K562 (cell line): ENCODE measurements around the gene HGD. TPM values are rescaled to one million over a fixed set of nuclear protein-coding genes. Genes with fewer than 3 reads are reported as not detected.

Experiments used
- ATAC-seq: fragments of 200-7000 bp; cut with Tn5 transposase; 3 replicates; pipeline ENCODE4 v1.9.1; 2020; ENCODE audit warnings: moderate library complexity
- BruUV-seq: library from RNA; stranded (reverse); fragments of 400-500 nt; replicated peaks from 2 replicates; lab custom pipeline; 2021; lab: Mats Ljungman, UMichigan
- CTCF ChIA-PET: fragments of 300-600 bp; formaldehyde crosslinking; extraction: SDS; loops from one replicate; lab custom pipeline; 2021; ENCODE audit warnings: low intra/inter-chr PET ratio; lab: Yijun Ruan, JAX
- POLR2A ChIA-PET: fragments of 300-600, 350-650 bp; sonication (Branson Sonifier 250); formaldehyde crosslinking; extraction: SDS; loops from one replicate; lab custom pipeline; 2021; ENCODE audit warnings: antibody characterized with exemption, inconsistent platforms; lab: Yijun Ruan, JAX
- DNase-seq, 4 experiments: peaks; one replicate each; pipeline versions ENCODE4 v3.0.0 to v3.0.0-alpha.2; 2011 to 2018; ENCODE audit warnings: low spot score in 3 of 4, mixed read lengths in 3 of 4; ENCODE audit errors: extremely low read depth in 1 of 4
- FAIRE-seq: peaks from 2 replicates; lab custom pipeline; 2011; peaks lifted over from hg19 to GRCh38; lab: Jason Lieb, UNC
- H2AFZ ChIP-seq: 2 replicates; pipeline ENCODE4 v1.6.0; 2011; ENCODE audit warnings: low read depth, low read length, control low read depth, inconsistent platforms
- H3K27ac ChIP-seq: fragments of 200-600 bp; 3 replicates; pipeline ENCODE4 v1.8.0; 2011; ENCODE audit warnings: low read depth, mild to moderate bottlenecking, control low read depth, inconsistent platforms, low read length, moderate library complexity, mixed read lengths; ENCODE audit errors: extremely low read depth
- H3K27me3 ChIP-seq, 2 experiments: fragments of 300-600 bp in 1 of 2; 2 replicates in 1 of 2; 3 replicates in 1 of 2; pipeline versions ENCODE4 v1.6.0 to v1.8.0; 2011; ENCODE audit warnings: inconsistent platforms in 2 of 2, low read length in 2 of 2, mild to moderate bottlenecking in 1 of 2, mixed read lengths in 1 of 2, moderate library complexity in 1 of 2; ENCODE audit not compliant: control insufficient read depth in 2 of 2, insufficient read depth in 2 of 2
- H3K36me3 ChIP-seq: fragments of 300-600 bp; 3 replicates; pipeline ENCODE4 v1.8.0; 2011; ENCODE audit warnings: mild to moderate bottlenecking, low read length, inconsistent platforms; ENCODE audit not compliant: control insufficient read depth, insufficient read depth
- H3K4me1 ChIP-seq, 2 experiments: fragments of 200-600 bp in 1 of 2; replicated peaks in 1 of 2; 2 replicates in 1 of 2; 3 replicates in 1 of 2; pipeline versions ENCODE4 v1.5.1 to v1.8.0; 2011; ENCODE audit warnings: inconsistent platforms in 2 of 2, low read length in 2 of 2, mild to moderate bottlenecking in 1 of 2, mixed read lengths in 1 of 2, moderate library complexity in 1 of 2; ENCODE audit not compliant: control insufficient read depth in 2 of 2, insufficient read depth in 2 of 2
- H3K4me2 ChIP-seq: 2 replicates; pipeline ENCODE4 v1.6.1; 2011; ENCODE audit warnings: low read length, control low read depth, inconsistent platforms, mixed read lengths; ENCODE audit not compliant: insufficient read depth
- H3K4me3 ChIP-seq: fragments of 200-600 bp; sonication (generic), shearing (Covaris generic); 2 replicates; pipeline ENCODE4 v1.5.1; 2016; ENCODE audit warnings: control low read depth, inconsistent platforms
- H3K79me2 ChIP-seq: fragments of 200-600 bp; 3 replicates; pipeline ENCODE4 v1.8.0; 2011; ENCODE audit warnings: low read length, inconsistent platforms; ENCODE audit not compliant: control insufficient read depth, insufficient read depth
- H3K9ac ChIP-seq, 2 experiments: 2 replicates each; pipeline versions ENCODE4 v1.6.0 to v1.6.1; 2011; ENCODE audit warnings: low read depth in 2 of 2, low read length in 2 of 2, control low read depth in 1 of 2, inconsistent platforms in 1 of 2, mild to moderate bottlenecking in 1 of 2, mixed read lengths in 1 of 2; ENCODE audit not compliant: insufficient read depth in 1 of 2
- H3K9me1 ChIP-seq: one replicate; pipeline ENCODE4 v1.6.0; 2011; ENCODE audit warnings: inconsistent platforms, mild to moderate bottlenecking, low read length, moderate library complexity; ENCODE audit not compliant: control insufficient read depth, insufficient read depth
- H3K9me3 ChIP-seq: replicated peaks from 2 replicates; pipeline ENCODE4 v1.5.1; 2011; ENCODE audit warnings: low read depth, low read length, inconsistent platforms; ENCODE audit not compliant: control insufficient read depth, insufficient read depth
- H4K20me1 ChIP-seq: replicated peaks from 2 replicates; pipeline ENCODE4 v1.6.1; 2011; ENCODE audit warnings: low read length, inconsistent platforms, mixed read lengths; ENCODE audit not compliant: control insufficient read depth, insufficient read depth
- COPS2 ChIP-seq: fragments of 450-650 bp; conservative IDR thresholded peaks from 2 replicates; pipeline ENCODE4 v1.6.1; 2016; ENCODE audit warnings: mild to moderate bottlenecking, moderate library complexity
- EGR1 ChIP-seq: fragments of 450-650 bp; conservative IDR thresholded peaks from 2 replicates; pipeline ENCODE4 v1.6.1; 2017; ENCODE audit warnings: mild to moderate bottlenecking
- NFYB ChIP-seq: IDR thresholded peaks from 2 replicates; pipeline ENCODE4 v1.6.1; 2011; ENCODE audit warnings: mild to moderate bottlenecking, moderate library complexity; ENCODE audit not compliant: insufficient read length; ENCODE audit errors: extremely low read depth
- NR2C1 ChIP-seq, 2 experiments: fragments of 450-650 bp; IDR thresholded peaks; 2 replicates each; pipeline ENCODE4 v1.6.1; 2017; ENCODE audit warnings: mild to moderate bottlenecking in 2 of 2, antibody characterized with exemption in 1 of 2, inconsistent platforms in 1 of 2, missing compliant biosample characterization in 1 of 2, missing genetic modification characterization in 1 of 2
- RBFOX2 ChIP-seq: fragments of 200-400 bp; formaldehyde crosslinking; IDR thresholded peaks from 2 replicates; pipeline ENCODE4 v1.6.1; 2017; ENCODE audit warnings: low read depth, mild to moderate bottlenecking, low read length, moderate library complexity
- THRAP3 ChIP-seq: fragments of 450-650 bp; IDR thresholded peaks from 2 replicates; pipeline ENCODE4 v1.6.1; 2016; ENCODE audit warnings: mild to moderate bottlenecking, inconsistent platforms, borderline replicate concordance
- ZFP36 ChIP-seq: fragments of 150-350 bp; IDR thresholded peaks from 2 replicates; pipeline ENCODE4 v1.6.1; 2018; ENCODE audit warnings: low read length, low read depth; ENCODE audit not compliant: partially characterized antibody
- ZNF146 ChIP-seq: IDR thresholded peaks from one replicate; pipeline ENCODE4 v1.6.1; 2018; ENCODE audit warnings: missing compliant biosample characterization; ENCODE audit not compliant: unreplicated experiment
- ZNF655 ChIP-seq: fragments of 250-450 bp; sonication (Bioruptor Pico); IDR thresholded peaks from 2 replicates; pipeline ENCODE4 v1.5.0; 2021
- WGBS: fragments of 100-300 bp; shearing (Covaris generic); methylation state at CpG from one replicate; pipeline ENCODE4 v1.1.6; 2016; ENCODE audit warnings: low coverage, mixed read lengths; ENCODE audit not compliant: insufficient coverage; ENCODE audit errors: missing lambda C conversion rate; 5-methylcytosine and 5-hydroxymethylcytosine counted together
- in situ Hi-C: fragments of 300-500 bp; cut with MboI; formaldehyde crosslinking; loops from 4 replicates; pipeline ENCODE4 v1.15.0; 2018; ENCODE audit warnings: inconsistent platforms, mixed read lengths
- intact Hi-C: fragments of 100-400 bp; cut with micrococcal nuclease; formaldehyde crosslinking; loops from 2 replicates; pipeline ENCODE4 v1.14.2; 2022
- polyA plus RNA-seq, 8 experiments: library from polyadenylated mRNA; depleted of rRNA in 4 of 8; stranded (reverse) in 5 of 8; unstranded in 3 of 8; fragments of >200 nt; fragmentation: Nextera tagmentation in 2 of 8; fragmentation: Illumina TruSeq in 1 of 8; extraction: Ambion mirVana in 2 of 8; extraction: Trizol in 1 of 8; gene quantifications; 2 replicates each; pipeline versions ENCODE4 v1.2.1 to v1.2.3, GENCODE V29; 2011 to 2014; ENCODE audit warnings: inconsistent platforms in 1 of 8, missing spikeins in 1 of 8
- total RNA-seq, 7 experiments: library from RNA; depleted of rRNA in 6 of 7; stranded (reverse); fragments of >200 nt in 6 of 7; fragmentation: Illumina TruSeq in 2 of 7; extraction: Trizol in 2 of 7; gene quantifications; 2 replicates each; pipeline versions ENCODE4 v1.2.1 to v1.2.3, GENCODE V29; 2011 to 2021; ENCODE audit warnings: low replicate concordance in 1 of 7

Gene HGD
- total and polyA plus RNA-seq, 9 of the 15 experiments (the other 6 are each of a cell fraction or from before 2014, with no cell fraction given), result 0.08 to 0.25 (median 0.17) TPM; not detected in 4

DNA sequence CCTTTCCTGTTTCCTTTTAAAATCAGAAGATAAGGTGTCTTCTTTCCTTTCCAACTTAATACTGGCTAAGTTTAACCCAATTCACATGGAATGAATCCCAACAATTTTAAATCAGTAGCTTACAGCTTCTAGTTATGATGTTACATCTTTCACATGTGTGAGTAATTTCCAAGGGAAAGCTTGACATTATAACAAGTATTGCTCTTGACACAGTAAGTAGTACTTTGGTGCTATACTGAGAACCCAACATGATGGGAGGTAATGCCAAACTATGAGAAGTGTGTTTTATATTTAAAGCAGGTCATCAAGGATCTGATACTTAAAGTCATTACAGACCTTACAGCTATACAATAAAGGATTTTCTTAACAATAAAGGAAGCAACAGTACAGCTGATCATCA lies 31.2 kb upstream of the HGD start:
- H3K36me3 ChIP-seq, result no peaks in the 10 kb centered on the region
- intact Hi-C loops, result no loop called here
- no peaks in the 10 kb centered on the region for H4K20me1 ChIP-seq
- no peak overlapping the region for H3K27ac ChIP-seq
- TF ChIP-seq NFYB (no peak), NR2C1 (IDR thresholded peaks at IDR 0.05) (no peak), NR2C1 (tag; IDR thresholded peaks at IDR 0.05) (no peak), ZNF146 (CRISPR knock-in tag) (no peak)
- H3K9ac ChIP-seq, result no peak overlapping the region
- in situ Hi-C loops, result no loop called here
- no peaks in the 10 kb centered on the region for H3K79me2 ChIP-seq
- H3K4me1 ChIP-seq, result no peaks in the 10 kb centered on the region
- H3K9me3 ChIP-seq, result no peaks in the 10 kb centered on the region
- no peak overlapping the region for H2AFZ ChIP-seq
- ChIA-PET POLR2A (no interaction called here), CTCF (no interaction called here)
- ATAC-seq (no peak), DNase-seq (no peak), FAIRE-seq (no peak)
- H3K27me3 ChIP-seq, result no peaks in the 10 kb centered on the region
- H3K4me3 ChIP-seq, result no peak overlapping the region
- no TSS peak for BruUV-seq
- H3K9me1 ChIP-seq, result no peaks in the 10 kb centered on the region
- H3K4me2 ChIP-seq, result no peak overlapping the region

GRCh38 chr3:120710369-120710768 lies 28.3 kb upstream of the HGD start:
- H3K4me3 ChIP-seq, result no peak overlapping the region
- ATAC-seq (no peak), DNase-seq (no peak), FAIRE-seq (no peak)
- H3K9ac ChIP-seq, result no peak overlapping the region
- no peak overlapping the region for H3K4me2 ChIP-seq
- H3K36me3 ChIP-seq, result no peaks in the 10 kb centered on the region
- H3K9me3 ChIP-seq, result no peaks in the 10 kb centered on the region
- in situ Hi-C loops (no loop called here), intact Hi-C loops (no loop called here)
- ChIA-PET CTCF (no interaction called here), POLR2A (interaction anchor here (0.7 kb wide), 1 partner anchor 283 kb away, joined by 3 read pairs; no protein-coding TSS in a partner anchor)
- no peaks in the 10 kb centered on the region for H3K4me1 ChIP-seq
- no peaks in the 10 kb centered on the region for H3K9me1 ChIP-seq
- WGBS, result 20% methylated on average over 1 of the region's 1 CpG
- no TSS peak for BruUV-seq
- H4K20me1 ChIP-seq, result no peaks in the 10 kb centered on the region
- TF ChIP-seq ZNF655 (CRISPR knock-in tag), result no peak
- no peak for TF ChIP-seq RBFOX2
- TF ChIP-seq NFYB, result no peak
- no peak for TF ChIP-seq COPS2
- no peak for TF ChIP-seq ZFP36
- TF ChIP-seq EGR1, result no peak
- no peak for TF ChIP-seq THRAP3
- H3K27me3 ChIP-seq, result no peaks in the 10 kb centered on the region
- no peak overlapping the region for H2AFZ ChIP-seq
- no peak overlapping the region for H3K27ac ChIP-seq
- no peaks in the 10 kb centered on the region for H3K79me2 ChIP-seq
